H1 (cell line): ENCODE results near the gene SLFN12.

Experiments
- CBX8 ChIP-seq: fragments of 300-800, 300-1000 bp; sonication (generic); IDR thresholded peaks from 2 replicates; pipeline ENCODE4 v1.7.1; 2016; ENCODE audit warnings: low read depth, low read length, borderline replicate concordance
- TF ChIP-seq, protein P1 (sequence below), 3 experiments: IDR thresholded peaks; 1 replicate in 2 of 3; 2 replicates in 1 of 3; pipeline versions ENCODE4 v1.5.1 to v1.6.1; 2011; ENCODE audit warnings: low read length in 3 of 3, mild to moderate bottlenecking in 3 of 3, inconsistent platforms in 2 of 3, low read depth in 1 of 3, moderate library complexity in 1 of 3; ENCODE audit not compliant: insufficient read depth in 1 of 3; ENCODE audit errors: control extremely low read depth in 1 of 3

DNA sequence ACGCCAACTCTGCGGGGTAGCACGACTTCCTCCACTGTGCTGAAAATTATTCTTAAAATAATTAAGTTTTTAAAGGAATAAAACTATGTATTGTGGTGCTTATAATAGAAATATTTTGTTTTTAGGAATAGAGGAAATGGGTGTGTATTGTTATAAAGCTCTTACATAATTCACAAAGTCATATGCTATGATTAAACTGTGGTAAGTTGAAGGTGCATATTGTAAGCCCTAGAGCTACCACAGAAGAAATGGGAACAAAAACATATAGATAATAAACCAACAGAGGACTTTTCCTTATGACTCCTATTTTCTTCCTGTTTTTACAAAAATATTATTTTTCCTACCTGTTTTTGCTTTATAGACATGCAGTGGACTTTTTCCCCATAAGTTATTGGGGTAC is 54.6 kb downstream of the SLFN12 start:
- no peak for TF ChIP-seq CBX8
- TF ChIP-seq, protein P1, sequence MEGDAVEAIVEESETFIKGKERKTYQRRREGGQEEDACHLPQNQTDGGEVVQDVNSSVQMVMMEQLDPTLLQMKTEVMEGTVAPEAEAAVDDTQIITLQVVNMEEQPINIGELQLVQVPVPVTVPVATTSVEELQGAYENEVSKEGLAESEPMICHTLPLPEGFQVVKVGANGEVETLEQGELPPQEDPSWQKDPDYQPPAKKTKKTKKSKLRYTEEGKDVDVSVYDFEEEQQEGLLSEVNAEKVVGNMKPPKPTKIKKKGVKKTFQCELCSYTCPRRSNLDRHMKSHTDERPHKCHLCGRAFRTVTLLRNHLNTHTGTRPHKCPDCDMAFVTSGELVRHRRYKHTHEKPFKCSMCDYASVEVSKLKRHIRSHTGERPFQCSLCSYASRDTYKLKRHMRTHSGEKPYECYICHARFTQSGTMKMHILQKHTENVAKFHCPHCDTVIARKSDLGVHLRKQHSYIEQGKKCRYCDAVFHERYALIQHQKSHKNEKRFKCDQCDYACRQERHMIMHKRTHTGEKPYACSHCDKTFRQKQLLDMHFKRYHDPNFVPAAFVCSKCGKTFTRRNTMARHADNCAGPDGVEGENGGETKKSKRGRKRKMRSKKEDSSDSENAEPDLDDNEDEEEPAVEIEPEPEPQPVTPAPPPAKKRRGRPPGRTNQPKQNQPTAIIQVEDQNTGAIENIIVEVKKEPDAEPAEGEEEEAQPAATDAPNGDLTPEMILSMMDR (IDR thresholded peaks at IDR 0.05; ENCODE audit: control extremely low read depth in 1 of 3, insufficient read depth in 1 of 3, low read depth in 1 of 3, low read length in 3 of 3), result no peak
